CD4-positive, alpha-beta T cell treated with Interferon gamma for 1 hour (primary cell): Measurements from ENCODE around the gene SEL1L2.

Experiments
- DNase-seq: peaks from one replicate; pipeline ENCODE4 v3.0.0-alpha.2; 2020

The SEL1L2 gene

DNA sequence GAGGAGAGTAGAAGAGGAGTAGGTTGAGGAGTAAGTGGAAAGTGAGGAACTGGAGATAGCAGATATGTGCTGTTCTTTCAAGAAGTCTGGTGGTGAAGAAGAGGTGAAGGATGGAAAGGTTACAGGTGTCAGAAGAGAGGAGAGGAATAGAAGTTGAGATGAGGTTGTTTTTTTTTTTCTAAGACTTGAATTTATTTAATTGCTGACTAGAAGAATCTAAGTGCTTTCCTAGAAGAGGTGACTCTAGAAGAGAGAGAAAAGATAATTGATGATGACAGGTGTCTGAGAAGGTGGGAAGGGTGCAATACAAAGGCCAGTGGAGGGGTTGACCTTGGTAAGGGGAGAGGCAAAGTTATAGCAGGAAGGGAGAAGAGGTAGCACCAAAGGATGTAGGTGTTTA lies 180.0 kb downstream of the SEL1L2 start:
- DNase-seq, result no peak

DNA sequence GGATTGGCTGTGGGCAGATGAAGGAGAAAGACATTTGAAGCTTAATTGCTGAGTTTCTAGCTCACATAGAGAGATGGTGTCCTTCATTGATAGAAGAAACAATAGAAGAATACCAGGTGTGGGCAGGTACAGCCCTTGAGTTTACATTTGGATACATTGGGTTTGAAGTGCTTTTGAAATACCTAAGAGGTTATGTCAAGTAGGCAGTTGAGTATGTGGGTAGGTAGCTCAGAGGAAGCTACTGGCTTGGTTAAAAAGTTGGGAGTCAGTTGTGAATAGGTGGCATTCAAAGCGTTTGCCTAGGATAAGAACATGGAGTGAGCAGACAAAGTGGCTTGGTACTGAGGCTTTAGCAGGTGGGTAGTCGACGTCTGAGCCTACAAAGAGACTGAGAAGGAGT lies 180.6 kb downstream of the SEL1L2 start:
- DNase-seq, result no peak

DNA sequence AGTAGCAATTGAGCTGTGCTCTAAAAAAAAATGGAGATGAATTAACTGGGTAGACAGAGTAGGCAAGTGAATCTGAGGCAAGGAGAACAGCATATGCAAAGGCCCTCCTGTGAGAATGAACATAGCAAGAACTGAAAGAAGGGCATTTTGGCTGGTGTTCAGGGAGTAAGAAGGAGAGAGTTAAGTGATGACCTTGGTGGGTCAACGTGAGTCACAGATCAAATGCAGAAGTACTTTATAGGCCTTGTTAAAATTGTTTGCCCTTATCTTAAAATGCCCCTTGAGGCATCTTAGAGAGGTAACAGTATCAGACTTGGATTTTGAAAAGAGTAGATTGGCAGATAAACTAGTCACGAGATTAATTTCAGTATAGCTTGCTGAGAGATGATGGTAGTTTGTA lies 181.0 kb downstream of the SEL1L2 start:
- DNase-seq, result no peak

DNA sequence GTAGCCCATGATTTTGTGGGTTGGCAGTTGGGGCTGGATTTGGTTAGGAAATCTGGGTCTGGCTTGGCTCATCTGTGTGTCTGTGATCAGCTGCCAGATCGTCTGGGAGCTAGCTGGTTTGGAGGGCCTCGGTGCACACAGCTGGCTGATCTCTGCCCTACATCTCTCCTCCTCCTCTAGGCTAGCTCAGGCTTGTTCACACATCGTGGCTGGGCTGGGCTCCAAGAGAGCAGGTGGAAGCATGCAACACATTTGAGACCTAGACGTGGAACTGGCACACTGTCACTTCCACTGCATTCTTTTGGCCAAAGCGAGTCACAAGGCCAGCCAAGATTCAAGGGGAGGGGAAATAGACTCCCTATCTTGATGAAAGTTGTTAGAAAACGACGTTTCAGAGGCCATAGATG lies 189.7 kb downstream of the SEL1L2 start:
- DNase-seq, result no peak

DNA sequence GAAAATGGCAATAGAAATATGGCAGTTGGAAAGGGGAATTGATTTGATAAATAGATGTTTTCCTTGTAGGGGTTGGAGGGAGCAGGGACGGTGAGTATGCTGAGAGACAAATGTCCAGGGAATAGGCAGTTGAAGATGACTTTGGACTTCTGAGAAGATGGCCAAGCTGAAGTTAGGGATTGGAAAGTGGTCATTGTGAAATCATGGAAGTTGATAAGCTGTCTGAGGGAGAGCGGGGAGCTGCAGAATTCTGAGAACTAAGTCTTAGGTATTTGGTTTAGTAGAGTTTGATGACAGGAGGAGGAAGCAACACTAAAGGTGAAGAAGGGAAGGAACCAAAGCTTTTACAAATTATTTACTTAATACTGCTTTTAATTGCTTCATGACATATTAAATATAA lies 190.4 kb downstream of the SEL1L2 start:
- DNase-seq, result no peak
